Cortex of kidney (tissue), 1 donor: ENCODE data around the gene CDC42BPA.

ENCODE experiments used
- DNase-seq: peaks from one replicate; lab custom pipeline; 2025; lab: John Stamatoyannopoulos, UW

CDC42BPA gene

GRCh38 chr1:227333423-227333822 is 15.1 kb upstream of the CDC42BPA start:
- DNase-seq, result no peak

- DNase-seq, result no peak
These were observed 12.2 kb upstream of the CDC42BPA start for GRCh38 chr1:227330279-227331076.

GRCh38 chr1:227328405-227329019 is 10.2 kb upstream of the CDC42BPA start:
- no peak for DNase-seq

GRCh38 chr1:227325156-227325555 is 6.9 kb upstream of the CDC42BPA start:
- DNase-seq, result no peak

GRCh38 chr1:227323967-227324268 is 5.6 kb upstream of the CDC42BPA start:
- DNase-seq, result no peak

GRCh38 chr1:227323171-227323966 is 5.1 kb upstream of the CDC42BPA start:
- DNase-seq, result no peak

- DNase-seq, result no peak
These were observed 4.1 kb upstream of the CDC42BPA start for GRCh38 chr1:227322376-227322775.

GRCh38 chr1:227321035-227321434 is 2.7 kb upstream of the CDC42BPA start:
- DNase-seq, result no peak

GRCh38 chr1:227320476-227320875 is 2.2 kb upstream of the CDC42BPA start:
- no peak for DNase-seq

GRCh38 chr1:227318853-227319607 is 738 bp upstream of the CDC42BPA start:
- no peak for DNase-seq

- no peak for DNase-seq
These were observed 723 bp downstream of the CDC42BPA start for GRCh38 chr1:227317523-227318015.

- DNase-seq, result no peak
These were observed 1.3 kb downstream of the CDC42BPA start for GRCh38 chr1:227317011-227317451.

GRCh38 chr1:227316456-227316855 is 1.8 kb downstream of the CDC42BPA start:
- DNase-seq, result no peak

GRCh38 chr1:227315629-227316346 is 2.5 kb downstream of the CDC42BPA start:
- DNase-seq, result no peak

GRCh38 chr1:227314014-227314848 is 4.1 kb downstream of the CDC42BPA start:
- DNase-seq, result no peak

- no peak for DNase-seq
These were observed 5.8 kb downstream of the CDC42BPA start for GRCh38 chr1:227312361-227313025.

- no peak for DNase-seq
These were observed 6.8 kb downstream of the CDC42BPA start for GRCh38 chr1:227311389-227312001.

- no peak for DNase-seq
These were observed 9.6 kb downstream of the CDC42BPA start for GRCh38 chr1:227308367-227309336.
